Measurements from ENCODE around the gene FAM117A. TPM values are rescaled to one million over a fixed set of nuclear protein-coding genes. Genes with fewer than 3 reads are reported as not detected.

The FAM117A gene
- total and polyA plus RNA-seq, 10 of the 15 experiments (the other 5 are each of a cell fraction or from before 2014, with no cell fraction given), result 2.1 to 29.6 (median 20.0) TPM

- H3K4me3 ChIP-seq, result no peak overlapping the region
- H3K4me1 ChIP-seq (ENCODE audit: control insufficient read depth, insufficient read depth, low read length), result no peaks in the 10 kb centered on the region
- intact Hi-C loops (cut with micrococcal nuclease; ENCODE audit: unreplicated experiment) (loop anchor here (5.0 kb wide), 1 partner anchor 212 kb away; no protein-coding TSS in a partner anchor), in situ Hi-C loops (cut with MboI) (no loop called here)
- ChIA-PET SMC1A (ENCODE audit: uncharacterized antibody, unreplicated experiment) (interaction anchor here (0.7 to 4.7 kb wide), 7 partner anchors 16 to 210 kb away, joined by 3 to 38 read pairs (median 3); partner anchors contain the start of genes FAM117A and SLC35B1), POLR2A (interaction anchor here (1.2 kb wide), 1 partner anchor 72 kb away, joined by 4 read pairs; the partner anchor contains the start of gene SLC35B1), CTCF (interaction anchor here (0.9 to 7.8 kb wide), 9 partner anchors 16 to 214 kb away, joined by 3 to 67 read pairs (median 6); partner anchors contain the start of genes FAM117A and SLC35B1), RAD21 (ENCODE audit: unreplicated experiment) (interaction anchor here (1.0 kb wide), 1 partner anchor 72 kb away, joined by 4 read pairs; the partner anchor contains the start of gene SLC35B1)
- no peaks in the 10 kb centered on the region for H3K79me2 ChIP-seq (ENCODE audit: control insufficient read depth, insufficient read depth, low read length)
- H3K27me3 ChIP-seq (replicated peaks in 1 of 2; ENCODE audit: control insufficient read depth in 2 of 2, insufficient read depth in 2 of 2, low read length in 1 of 2), result no peaks in the 10 kb centered on the region; a peak in 1 of 4 replicates
- FAIRE-seq (peak; percentile 73), DNase-seq (ENCODE audit: low read depth, low spot score) (no peak), ATAC-seq (peak; percentile 82)
- H3K4me2 ChIP-seq (ENCODE audit: control insufficient read depth, insufficient read depth), result no peak overlapping the region
- no peak overlapping the region for H3K27ac ChIP-seq (ENCODE audit: control insufficient read depth, insufficient read depth)
- H3K9ac ChIP-seq (ENCODE audit: control insufficient read depth, insufficient read depth, low read length), result no peak overlapping the region
- no peaks in the 10 kb centered on the region for H3K36me3 ChIP-seq (ENCODE audit: control insufficient read depth in 2 of 2, insufficient read depth in 2 of 2, low read length in 1 of 2)
- no TSS peak for BruUV-seq (replicated peaks)
- WGBS (ENCODE audit: insufficient coverage, insufficient replicate concordance, low lambda C conversion rate, missing lambda C conversion rate), result 0% methylated on average over 2 of the region's 2 CpGs
- H2AFZ ChIP-seq (ENCODE audit: control insufficient read depth, low read depth, low read length), result no peak overlapping the region
- no peaks in the 10 kb centered on the region for H4K20me1 ChIP-seq (ENCODE audit: control insufficient read depth, insufficient read depth)
- H3K9me3 ChIP-seq (replicated peaks; ENCODE audit: control insufficient read depth, insufficient read depth, low read length), result no peaks in the 10 kb centered on the region
- TF ChIP-seq RFX5 (IDR thresholded peaks at IDR 0.05; ENCODE audit: low read depth, low read length) (no peak), HCFC1 (IDR thresholded peaks at IDR 0.05; ENCODE audit: low read length) (no peak), LARP7 (IDR thresholded peaks at IDR 0.05) (no peak), E2F8 (IDR thresholded peaks at IDR 0.05; ENCODE audit: low read depth, partially characterized antibody) (no peak), YY1 (IDR thresholded peaks at IDR 0.05; ENCODE audit: low read depth, low read length) (no peak), MLLT1 (IDR thresholded peaks at IDR 0.05) (no peak), MYB (IDR thresholded peaks at IDR 0.05; ENCODE audit: borderline replicate concordance, low read depth, low read length) (no peak), RAD21 (IDR thresholded peaks at IDR 0.05; ENCODE audit: insufficient read depth, low read depth, low read length) (peak; percentile 63; the same call in 1 of the 2 replicates), BRCA1 (IDR thresholded peaks at IDR 0.05; ENCODE audit: low read depth, low read length) (no peak), TCF3 (IDR thresholded peaks at IDR 0.05; ENCODE audit: borderline replicate concordance, insufficient read depth, low read depth, low read length) (no peak), BACH1 (IDR thresholded peaks at IDR 0.05; ENCODE audit: borderline replicate concordance) (no peak), IKZF1 (conservative IDR thresholded peaks at IDR 0.05) (0 out of 2 replicates have a peak, but pooled peaks have one; percentile 28), HDAC6 (IDR thresholded peaks at IDR 0.05; ENCODE audit: unreplicated experiment) (no peak), NBN (IDR thresholded peaks at IDR 0.05) (no peak), SMC3 (IDR thresholded peaks at IDR 0.05; ENCODE audit: borderline replicate concordance, low read length) (peak; percentile 80), RCOR1 (conservative IDR thresholded peaks at IDR 0.05; ENCODE audit: low read depth, low read length) (no peak), ZNF384 (IDR thresholded peaks at IDR 0.05; ENCODE audit: borderline replicate concordance, low read depth, low read length) (no peak), CTCF (IDR thresholded peaks at IDR 0.05 in 2 of 3, conservative IDR thresholded peaks at IDR 0.05 in 1 of 3; ENCODE audit: control insufficient read depth in 2 of 3, extremely low read depth in 1 of 3, insufficient read depth in 1 of 3, low read depth in 3 of 3, low read length in 3 of 3) (peak; percentile 53 to 71 (median 56); a peak in 5 of 6 replicates), RUNX3 (IDR thresholded peaks at IDR 0.05; ENCODE audit: low read length) (peak; percentile 86), CBX5 (IDR thresholded peaks at IDR 0.05; ENCODE audit: low read depth) (no peak)
These were observed 15.9 kb upstream of the FAM117A start for GRCh38 chr17:49779739-49780231.

Measured in GM12878 (cell line).